Myocyte (in vitro differentiated cells): ENCODE results near the gene EMX1. TPM values are rescaled to one million over a fixed set of nuclear protein-coding genes. Genes with fewer than 3 reads are reported as not detected.

Experiments
- DNase-seq: peaks from one replicate; pipeline ENCODE4 v3.0.0-alpha.2; 2012; ENCODE audit warnings: low read depth
- total RNA-seq: library from RNA; depleted of rRNA; stranded (reverse); fragments of >200 nt; gene quantifications from 2 replicates; pipeline ENCODE4 v1.2.3, GENCODE V29; 2014

Gene EMX1
- total RNA-seq, 1 donor from 2014 or later = not detected

GRCh38 chr2:72974436-72974754 lies 57.1 kb downstream of the EMX1 start:
- DNase-seq = no peak

- no peak for DNase-seq
These were observed 57.7 kb downstream of the EMX1 start for GRCh38 chr2:72975017-72975416.

GRCh38 chr2:72979896-72980295 lies 62.6 kb downstream of the EMX1 start:
- no peak for DNase-seq

GRCh38 chr2:72980535-72981217 lies 63.4 kb downstream of the EMX1 start:
- peak; percentile 61 for DNase-seq

- DNase-seq = peak; percentile 57
These were observed 64.2 kb downstream of the EMX1 start for GRCh38 chr2:72981536-72981935.

- no peak for DNase-seq
These were observed 64.9 kb downstream of the EMX1 start for GRCh38 chr2:72982219-72982618.

- no peak for DNase-seq
These were observed 65.6 kb downstream of the EMX1 start for GRCh38 chr2:72982781-72983499.

GRCh38 chr2:72983500-72984161 lies 66.3 kb downstream of the EMX1 start:
- no peak for DNase-seq

GRCh38 chr2:72984172-72984671 lies 66.9 kb downstream of the EMX1 start:
- peak; percentile 25 for DNase-seq

Other genes with a start within 250 kb of the EMX1 start
- 15.4 and 17.7 TPM in 2 replicates for gene EXOC6B, start 91.5 kb upstream of the EMX1 start, total RNA-seq
- 26.4 and 27.0 TPM in 2 replicates for gene SPR, start 30.1 kb upstream of the EMX1 start, total RNA-seq
- 8.0 and 9.5 TPM in 2 replicates for gene SFXN5, start 154.2 kb downstream of the EMX1 start, total RNA-seq
- gene RAB11FIP5, start 195.4 kb downstream of the EMX1 start, total RNA-seq = 87.2 and 111 TPM in 2 replicates